ENCODE data around the gene TAF5.

Gene TAF5

GRCh38 chr10:103427866-103428265 is 60.1 kb downstream of the TAF5 start:
- Histone ChIP-seq H3K4ac (ENCODE audit: low read length) (no peak overlapping the region), H3K27me3 (ENCODE audit: control insufficient read depth in 3 of 3, insufficient read depth in 3 of 3, low read depth in 1 of 3, low read length in 3 of 3) (no peaks in the 10 kb centered on the region), H2BK15ac (ENCODE audit: low read length) (no peak overlapping the region), H3K36me3 (replicated peaks in 1 of 2; ENCODE audit: control insufficient read depth in 2 of 2, insufficient read depth in 2 of 2, low read length in 2 of 2) (peaks cover 51 to 99% of the 10 kb centered on the region in 2 donors), H3K18ac (ENCODE audit: low read length) (no peak overlapping the region), H4K8ac (ENCODE audit: low read depth, low read length) (no peak overlapping the region), H3K79me1 (ENCODE audit: low read depth, low read length) (peaks cover 3% of the 10 kb centered on the region), H3K4me3 (ENCODE audit: low read length in 2 of 2) (no peak overlapping the region), H4K91ac (ENCODE audit: low read depth, low read length, poor library complexity) (no peak overlapping the region), H3K27ac (replicated peaks; ENCODE audit: low read length) (no peak overlapping the region), H2BK120ac (ENCODE audit: low read depth, low read length) (no peak overlapping the region), H3K14ac (ENCODE audit: low read length) (no peak overlapping the region), H3K9me3 (replicated peaks in 1 of 2; ENCODE audit: control insufficient read depth in 2 of 2, insufficient read depth in 1 of 2, low read depth in 1 of 2, low read length in 2 of 2) (peaks cover 0 to 2% of the 10 kb centered on the region in 2 donors), H3K4me2 (ENCODE audit: insufficient read depth, low read length, poor library complexity, severe bottlenecking) (no peak overlapping the region), H2AK5ac (ENCODE audit: low read depth, low read length) (no peak overlapping the region), H3K23ac (ENCODE audit: low read depth, low read length, poor library complexity) (no peak overlapping the region), H3K9ac (ENCODE audit: low read depth, low read length, poor library complexity) (no peak overlapping the region), H2AFZ (ENCODE audit: low read length) (no peak overlapping the region), H2BK12ac (ENCODE audit: low read length) (no peak overlapping the region), H2BK5ac (ENCODE audit: low read length) (no peak overlapping the region), H3K4me1 (ENCODE audit: control insufficient read depth in 2 of 2, insufficient read depth in 1 of 2, low read depth in 1 of 2, low read length in 2 of 2) (no peaks in the 10 kb centered on the region)
- 100% methylated on average over 1 of the region's 9 CpGs; no CpG with 5 or more reads in 1 of the 2 donors for WGBS, 2 donors (ENCODE audit: extremely low coverage in 2 of 2, insufficient read length in 2 of 2, insufficient replicate concordance in 1 of 2)
- no peak for DNase-seq (ENCODE audit: low spot score)

GRCh38 chr10:103428989-103429643 is 61.3 kb downstream of the TAF5 start:
- Histone ChIP-seq H3K79me1 (ENCODE audit: low read depth, low read length) (peaks cover 3% of the 10 kb centered on the region), H4K91ac (ENCODE audit: low read depth, low read length, poor library complexity) (no peak overlapping the region), H3K27me3 (ENCODE audit: control insufficient read depth in 3 of 3, insufficient read depth in 3 of 3, low read depth in 1 of 3, low read length in 3 of 3) (no peaks in the 10 kb centered on the region), H2AFZ (ENCODE audit: low read length) (no peak overlapping the region), H2AK5ac (ENCODE audit: low read depth, low read length) (no peak overlapping the region), H2BK15ac (ENCODE audit: low read length) (no peak overlapping the region), H3K14ac (ENCODE audit: low read length) (no peak overlapping the region), H3K4me2 (ENCODE audit: insufficient read depth, low read length, poor library complexity, severe bottlenecking) (no peak overlapping the region), H3K9ac (ENCODE audit: low read depth, low read length, poor library complexity) (no peak overlapping the region), H3K4me3 (ENCODE audit: low read length in 2 of 2) (no peak overlapping the region), H3K36me3 (replicated peaks in 1 of 2; ENCODE audit: control insufficient read depth in 2 of 2, insufficient read depth in 2 of 2, low read length in 2 of 2) (peaks cover 48 to 99% of the 10 kb centered on the region in 2 donors), H2BK120ac (ENCODE audit: low read depth, low read length) (no peak overlapping the region), H3K27ac (replicated peaks; ENCODE audit: low read length) (no peak overlapping the region), H2BK5ac (ENCODE audit: low read length) (no peak overlapping the region), H3K18ac (ENCODE audit: low read length) (no peak overlapping the region), H3K23ac (ENCODE audit: low read depth, low read length, poor library complexity) (no peak overlapping the region), H3K4me1 (ENCODE audit: control insufficient read depth in 2 of 2, insufficient read depth in 1 of 2, low read depth in 1 of 2, low read length in 2 of 2) (no peaks in the 10 kb centered on the region), H2BK12ac (ENCODE audit: low read length) (no peak overlapping the region), H3K4ac (ENCODE audit: low read length) (no peak overlapping the region), H4K8ac (ENCODE audit: low read depth, low read length) (no peak overlapping the region), H3K9me3 (replicated peaks in 1 of 2; ENCODE audit: control insufficient read depth in 2 of 2, insufficient read depth in 1 of 2, low read depth in 1 of 2, low read length in 2 of 2) (no peaks in the 10 kb centered on the region)
- no CpG with 5 or more reads among the region's 5 CpGs for WGBS, 2 donors (ENCODE audit: extremely low coverage in 2 of 2, insufficient read length in 2 of 2, insufficient replicate concordance in 1 of 2)
- DNase-seq (ENCODE audit: low spot score), result no peak

- Histone ChIP-seq H2BK5ac (ENCODE audit: low read length) (no peak overlapping the region), H3K4me1 (ENCODE audit: control insufficient read depth in 2 of 2, insufficient read depth in 1 of 2, low read depth in 1 of 2, low read length in 2 of 2) (no peaks in the 10 kb centered on the region), H2AK5ac (ENCODE audit: low read depth, low read length) (no peak overlapping the region), H4K91ac (ENCODE audit: low read depth, low read length, poor library complexity) (no peak overlapping the region), H2BK12ac (ENCODE audit: low read length) (no peak overlapping the region), H3K18ac (ENCODE audit: low read length) (no peak overlapping the region), H3K4ac (ENCODE audit: low read length) (no peak overlapping the region), H3K79me1 (ENCODE audit: low read depth, low read length) (peaks cover 5% of the 10 kb centered on the region), H2BK120ac (ENCODE audit: low read depth, low read length) (no peak overlapping the region), H2BK15ac (ENCODE audit: low read length) (no peak overlapping the region), H3K9ac (ENCODE audit: low read depth, low read length, poor library complexity) (no peak overlapping the region), H3K23ac (ENCODE audit: low read depth, low read length, poor library complexity) (no peak overlapping the region), H3K4me2 (ENCODE audit: insufficient read depth, low read length, poor library complexity, severe bottlenecking) (no peak overlapping the region), H3K4me3 (ENCODE audit: low read length in 2 of 2) (no peak overlapping the region), H3K14ac (ENCODE audit: low read length) (no peak overlapping the region), H4K8ac (ENCODE audit: low read depth, low read length) (no peak overlapping the region), H3K27me3 (ENCODE audit: control insufficient read depth in 3 of 3, insufficient read depth in 3 of 3, low read depth in 1 of 3, low read length in 3 of 3) (no peaks in the 10 kb centered on the region), H3K27ac (replicated peaks; ENCODE audit: low read length) (no peak overlapping the region), H3K36me3 (replicated peaks in 1 of 2; ENCODE audit: control insufficient read depth in 2 of 2, insufficient read depth in 2 of 2, low read length in 2 of 2) (peaks cover 51 to 99% of the 10 kb centered on the region in 2 donors), H3K9me3 (replicated peaks in 1 of 2; ENCODE audit: control insufficient read depth in 2 of 2, insufficient read depth in 1 of 2, low read depth in 1 of 2, low read length in 2 of 2) (no peaks in the 10 kb centered on the region), H2AFZ (ENCODE audit: low read length) (no peak overlapping the region)
- no CpG with 5 or more reads among the region's 5 CpGs for WGBS, 2 donors (ENCODE audit: extremely low coverage in 2 of 2, insufficient read length in 2 of 2, insufficient replicate concordance in 1 of 2)
- no peak for DNase-seq (ENCODE audit: low spot score)
Measured at GRCh38 chr10:103429647-103430046, 61.9 kb downstream of the TAF5 start.

GRCh38 chr10:103431902-103432301 is 64.1 kb downstream of the TAF5 start:
- Histone ChIP-seq H3K27me3 (ENCODE audit: control insufficient read depth in 3 of 3, insufficient read depth in 3 of 3, low read depth in 1 of 3, low read length in 3 of 3) (no peaks in the 10 kb centered on the region), H2BK5ac (ENCODE audit: low read length) (no peak overlapping the region), H3K4me1 (ENCODE audit: control insufficient read depth in 2 of 2, insufficient read depth in 1 of 2, low read depth in 1 of 2, low read length in 2 of 2) (no peaks in the 10 kb centered on the region), H3K4me3 (ENCODE audit: low read length in 2 of 2) (no peak overlapping the region), H3K23ac (ENCODE audit: low read depth, low read length, poor library complexity) (no peak overlapping the region), H3K27ac (replicated peaks; ENCODE audit: low read length) (no peak overlapping the region), H3K14ac (ENCODE audit: low read length) (no peak overlapping the region), H4K91ac (ENCODE audit: low read depth, low read length, poor library complexity) (no peak overlapping the region), H2BK15ac (ENCODE audit: low read length) (no peak overlapping the region), H3K9me3 (replicated peaks in 1 of 2; ENCODE audit: control insufficient read depth in 2 of 2, insufficient read depth in 1 of 2, low read depth in 1 of 2, low read length in 2 of 2) (no peaks in the 10 kb centered on the region), H2AK5ac (ENCODE audit: low read depth, low read length) (no peak overlapping the region), H3K18ac (ENCODE audit: low read length) (no peak overlapping the region), H3K4ac (ENCODE audit: low read length) (no peak overlapping the region), H3K9ac (ENCODE audit: low read depth, low read length, poor library complexity) (no peak overlapping the region), H2BK120ac (ENCODE audit: low read depth, low read length) (no peak overlapping the region), H3K79me1 (ENCODE audit: low read depth, low read length) (peaks cover 2% of the 10 kb centered on the region), H3K36me3 (replicated peaks in 1 of 2; ENCODE audit: control insufficient read depth in 2 of 2, insufficient read depth in 2 of 2, low read length in 2 of 2) (peaks cover 43 to 99% of the 10 kb centered on the region in 2 donors), H3K4me2 (ENCODE audit: insufficient read depth, low read length, poor library complexity, severe bottlenecking) (no peak overlapping the region), H4K8ac (ENCODE audit: low read depth, low read length) (no peak overlapping the region), H2AFZ (ENCODE audit: low read length) (no peak overlapping the region), H2BK12ac (ENCODE audit: low read length) (no peak overlapping the region)
- no CpG with 5 or more reads among the region's 8 CpGs for WGBS, 2 donors (ENCODE audit: extremely low coverage in 2 of 2, insufficient read length in 2 of 2, insufficient replicate concordance in 1 of 2)
- no peak for DNase-seq (ENCODE audit: low spot score)

Data from neuronal stem cell (in vitro differentiated cells).